ENCODE measurements around the gene TRAPPC12.

GRCh38 chr2:3433339-3433699 lies 53.8 kb downstream of the TRAPPC12 start:
- TF ChIP-seq CTCF (conservative IDR thresholded peaks at IDR 0.05; ENCODE audit: low read depth, low read length), result no peak
- TF ChIP-seq EZH2 (IDR thresholded peaks at IDR 0.05; ENCODE audit: low read length, unreplicated experiment), result no peak

Data from PC-3 (cell line).